ENCODE measurements around the gene OGFR. TPM values are rescaled to one million over a fixed set of nuclear protein-coding genes. Genes with fewer than 3 reads are reported as not detected.

OGFR gene
- 10 to 100 TPM; 50.6 to 57.4 TPM for total RNA-seq

DNA sequence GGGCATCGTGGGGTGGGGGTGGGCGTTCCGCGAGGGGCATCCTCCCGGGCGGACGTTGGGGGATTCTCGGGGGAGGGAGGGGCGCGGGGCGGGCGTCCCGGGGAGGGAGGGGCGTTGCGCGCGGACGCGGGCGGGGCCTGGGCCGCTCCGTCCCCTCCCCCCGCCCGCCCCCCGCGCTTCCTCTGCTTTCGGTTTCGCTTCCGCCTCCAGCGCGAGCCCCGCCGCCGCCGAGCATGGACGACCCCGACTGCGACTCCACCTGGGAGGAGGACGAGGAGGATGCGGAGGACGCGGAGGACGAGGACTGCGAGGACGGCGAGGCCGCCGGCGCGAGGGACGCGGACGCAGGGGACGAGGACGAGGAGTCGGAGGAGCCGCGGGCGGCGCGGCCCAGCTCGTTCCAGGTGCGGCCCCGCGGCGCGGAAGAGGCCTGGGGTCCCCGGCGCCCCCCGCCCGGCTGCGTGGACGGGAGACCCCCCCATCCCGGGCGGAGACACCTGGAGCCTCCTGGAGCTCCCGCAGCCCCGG lies at the start of gene OGFR:
OGFR (plus strand) TSS at position 209 of the 528 bp plus-strand sequence; CDS start at position 234, 25 bp downstream.
- H3K27ac ChIP-seq = peak within 1 kb of the TSS; percentile 65 to 78
- no peaks in the 10 kb centered on the region for H3K9me3 ChIP-seq
- DNase-seq (ENCODE audit: low spot score) (no peak), ATAC-seq (ENCODE audit: insufficient number of reproducible peaks, low FRiP score, low read depth) (no peak)
- TF ChIP-seq CTCF (IDR thresholded peaks at IDR 0.05) = no peak
- peaks cover 18% of the 10 kb centered on the region for H3K36me3 ChIP-seq
- peaks cover 16 to 38% of the 10 kb centered on the region in 2 donors for H3K4me1 ChIP-seq (ENCODE audit: control insufficient read depth in 1 of 2, low read depth in 2 of 2)
- no peaks in the 10 kb centered on the region for H3K27me3 ChIP-seq (replicated peaks; ENCODE audit: insufficient read depth)
- H3K4me3 ChIP-seq = peak within 1 kb of the TSS; percentile 95

- Histone ChIP-seq H3K27ac (no peak overlapping the region), H3K9me3 (peaks cover 5% of the 10 kb centered on the region), H3K4me1 (ENCODE audit: control insufficient read depth in 1 of 2, low read depth in 2 of 2) (no peaks in the 10 kb centered on the region), H3K36me3 (no peaks in the 10 kb centered on the region), H3K27me3 (replicated peaks; ENCODE audit: insufficient read depth) (no peaks in the 10 kb centered on the region), H3K4me3 (no peak overlapping the region)
- ATAC-seq (ENCODE audit: insufficient number of reproducible peaks, low FRiP score, low read depth) (no peak), DNase-seq (ENCODE audit: low spot score) (no peak)
- no peak for TF ChIP-seq CTCF (IDR thresholded peaks at IDR 0.05)
Observed at GRCh38 chr20:62754991-62755356, 49.7 kb upstream of the OGFR start.

DNA sequence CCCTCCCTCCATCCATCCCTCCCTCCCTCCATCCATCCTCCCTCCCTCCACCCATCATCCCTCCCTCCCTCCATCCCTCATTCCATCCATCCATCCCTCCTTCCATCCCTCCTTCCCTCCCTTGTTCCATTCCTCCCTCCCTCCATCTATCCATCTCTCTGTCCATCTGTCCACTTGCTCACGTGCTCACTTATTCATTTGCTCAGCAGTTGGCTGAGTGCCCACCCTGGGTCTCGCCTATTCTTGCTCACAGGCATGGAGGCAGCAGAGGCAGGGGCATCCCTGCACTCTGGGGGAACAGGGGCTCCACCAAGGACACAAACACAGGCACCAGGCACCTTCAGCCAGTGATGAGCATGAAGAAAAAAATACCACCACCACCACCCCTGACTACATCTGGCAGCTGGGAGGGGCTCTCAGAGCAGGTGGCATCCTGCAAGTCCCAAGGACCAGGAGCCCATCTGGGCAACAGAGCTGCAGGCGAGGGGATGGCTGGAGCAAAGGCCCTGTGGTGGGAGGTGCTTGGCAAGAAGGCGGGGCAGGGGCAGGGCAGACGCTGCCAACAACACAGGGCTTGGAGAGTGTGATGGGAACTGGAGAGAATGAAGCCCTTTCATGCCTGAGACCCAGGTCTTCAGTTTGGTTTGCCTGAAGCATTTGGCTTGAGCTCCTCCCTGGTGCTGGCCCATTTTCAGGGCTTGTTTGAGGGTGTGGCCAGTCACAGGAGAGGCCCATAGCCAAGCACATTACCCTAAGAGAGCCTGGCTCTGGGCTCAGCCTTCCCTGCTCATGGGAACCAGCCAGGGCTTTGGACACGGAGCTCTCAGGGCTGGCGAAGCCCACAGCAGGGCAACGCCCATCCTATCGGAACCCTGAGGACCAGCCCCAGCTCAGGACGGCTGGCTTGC lies 48.6 kb upstream of the OGFR start:
- no peak for ATAC-seq (ENCODE audit: insufficient number of reproducible peaks, low FRiP score, low read depth)
- H3K27ac ChIP-seq = no peak overlapping the region
- H3K4me1 ChIP-seq (ENCODE audit: control insufficient read depth in 1 of 2, low read depth in 2 of 2) = no peaks in the 10 kb centered on the region
- peaks cover 5% of the 10 kb centered on the region for H3K9me3 ChIP-seq
- H3K36me3 ChIP-seq = no peaks in the 10 kb centered on the region
- no peak for TF ChIP-seq CTCF (IDR thresholded peaks at IDR 0.05)
- no peak overlapping the region for H3K4me3 ChIP-seq
- DNase-seq (ENCODE audit: low spot score) = no peak
- no peaks in the 10 kb centered on the region for H3K27me3 ChIP-seq (replicated peaks; ENCODE audit: insufficient read depth)

DNA sequence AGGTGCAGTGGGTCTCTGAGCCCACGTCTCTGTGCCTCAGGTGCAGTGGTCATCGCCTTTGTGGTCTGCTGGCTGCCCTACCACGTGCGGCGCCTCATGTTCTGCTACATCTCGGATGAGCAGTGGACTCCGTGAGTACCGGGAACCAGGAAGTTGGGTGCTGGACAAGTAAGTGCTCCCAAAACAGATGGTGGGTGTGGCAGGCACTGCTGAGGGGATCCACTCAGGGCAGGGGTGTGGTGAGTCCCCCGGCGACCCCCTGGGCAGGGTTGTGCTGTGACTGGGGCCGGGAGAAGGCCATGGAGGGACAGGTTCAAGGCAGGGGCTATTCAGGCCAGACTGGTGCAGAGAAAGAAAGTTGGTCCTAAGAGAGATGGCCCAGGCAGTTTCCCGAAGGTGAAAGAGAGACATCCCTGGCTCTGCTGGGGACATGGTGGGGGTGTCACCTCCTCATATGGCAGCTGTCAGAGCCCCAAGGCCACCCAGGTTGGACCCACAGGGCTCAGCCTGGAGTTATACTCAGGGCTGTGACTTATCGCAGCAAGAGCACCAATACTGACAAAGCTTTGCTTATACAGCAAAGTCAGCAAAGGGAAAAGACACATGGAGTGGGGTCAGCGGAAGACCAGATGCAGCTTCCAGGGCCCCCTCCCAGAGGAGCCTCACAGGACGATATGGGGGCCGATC lies 46.3 kb upstream of the OGFR start:
- Histone ChIP-seq H3K27ac (no peak overlapping the region), H3K4me1 (ENCODE audit: control insufficient read depth in 1 of 2, low read depth in 2 of 2) (no peaks in the 10 kb centered on the region), H3K4me3 (no peak overlapping the region), H3K9me3 (peaks cover 5% of the 10 kb centered on the region), H3K27me3 (replicated peaks; ENCODE audit: insufficient read depth) (no peaks in the 10 kb centered on the region), H3K36me3 (no peaks in the 10 kb centered on the region)
- ATAC-seq (ENCODE audit: insufficient number of reproducible peaks, low FRiP score, low read depth) (no peak), DNase-seq (ENCODE audit: low spot score) (no peak)
- no peak for TF ChIP-seq CTCF (IDR thresholded peaks at IDR 0.05)

GRCh38 chr20:62759981-62760431 lies 44.6 kb upstream of the OGFR start:
- no peak overlapping the region for H3K27ac ChIP-seq
- no peaks in the 10 kb centered on the region for H3K36me3 ChIP-seq
- no peak for ATAC-seq (ENCODE audit: insufficient number of reproducible peaks, low FRiP score, low read depth)
- H3K27me3 ChIP-seq (replicated peaks; ENCODE audit: insufficient read depth) = no peaks in the 10 kb centered on the region
- H3K4me1 ChIP-seq (ENCODE audit: control insufficient read depth in 1 of 2, low read depth in 2 of 2) = no peaks in the 10 kb centered on the region
- peaks cover 5% of the 10 kb centered on the region for H3K9me3 ChIP-seq
- DNase-seq (ENCODE audit: low spot score) = no peak
- no peak for TF ChIP-seq CTCF (IDR thresholded peaks at IDR 0.05)
- no peak overlapping the region for H3K4me3 ChIP-seq
